ENCODE measurements around the gene OIP5.

Gene OIP5

DNA sequence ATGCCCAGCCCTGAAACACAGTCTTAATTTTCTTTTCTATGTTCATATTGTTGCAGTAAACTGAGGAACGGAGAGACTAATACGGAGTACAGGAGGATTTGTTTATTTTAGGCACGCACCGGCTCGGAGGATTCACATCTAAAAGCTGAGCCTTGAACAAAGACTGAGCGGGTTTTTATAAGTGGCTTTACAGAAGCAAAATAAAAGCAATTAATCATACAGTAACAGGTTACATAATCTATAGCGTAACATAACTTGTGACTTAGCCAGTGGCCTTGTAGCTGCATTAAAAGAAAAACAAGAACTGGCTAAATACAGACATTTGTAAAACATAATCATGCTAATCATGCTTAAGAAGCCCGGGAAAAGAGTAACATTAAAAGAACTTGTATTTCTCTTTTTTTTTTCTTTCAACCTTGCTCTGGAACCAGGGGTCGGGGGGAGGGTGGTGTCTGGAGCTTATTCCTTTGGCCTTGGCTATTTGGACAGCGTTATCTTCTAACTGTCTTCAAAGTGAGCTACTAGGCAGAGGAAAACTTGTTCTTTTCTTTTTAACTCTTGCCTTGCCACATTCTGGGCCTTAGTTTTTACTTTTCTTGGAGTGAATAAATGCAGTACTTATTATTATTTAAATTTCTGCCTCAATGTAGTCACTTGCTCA lies 17.8 kb upstream of the OIP5 start:
- Histone ChIP-seq H3K79me1 (ENCODE audit: low read length) (no peaks in the 10 kb centered on the region), H3K79me2 (ENCODE audit: control insufficient read depth, insufficient read depth, low read length, poor library complexity) (no peaks in the 10 kb centered on the region), H3K18ac (ENCODE audit: low read length) (no peak overlapping the region), H2BK5ac (ENCODE audit: low read depth, low read length, poor library complexity) (no peak overlapping the region), H2BK120ac (ENCODE audit: insufficient read depth, low read length, poor library complexity) (no peak overlapping the region), H3K36me3 (ENCODE audit: control insufficient read depth in 1 of 2, insufficient read depth in 2 of 2, low read length in 2 of 2) (peaks cover 23 to 36% of the 10 kb centered on the region in 2 experiments), H3K27me3 (ENCODE audit: insufficient read depth, low read length) (no peaks in the 10 kb centered on the region), H2AFZ (ENCODE audit: insufficient read depth, low read length, poor library complexity) (no peak overlapping the region), H3K4me2 (ENCODE audit: low read length) (no peak overlapping the region), H3K23ac (ENCODE audit: low read length) (no peak overlapping the region), H2BK12ac (ENCODE audit: low read length) (no peak overlapping the region), H3K27ac (ENCODE audit: low read depth, low read length) (no peak overlapping the region), H3K4me3 (ENCODE audit: low read depth, low read length) (no peak overlapping the region), H3K14ac (ENCODE audit: low read length) (no peak overlapping the region), H2AK5ac (ENCODE audit: low read length) (no peak overlapping the region), H4K12ac (ENCODE audit: low read depth, low read length) (no peak overlapping the region), H4K8ac (ENCODE audit: low read depth, low read length) (no peak overlapping the region), H4K91ac (ENCODE audit: low read depth, low read length) (no peak overlapping the region), H3K9me3 (ENCODE audit: insufficient read depth, low read depth, low read length) (no peaks in the 10 kb centered on the region), H3K4me1 (ENCODE audit: control insufficient read depth in 1 of 2, insufficient read depth in 2 of 2, low read length in 2 of 2) (no peaks in the 10 kb centered on the region), H3K4ac (ENCODE audit: low read depth, low read length) (no peak overlapping the region), H3K9ac (ENCODE audit: low read length) (no peak overlapping the region)
- no peak for DNase-seq
- no CpG with 5 or more reads among the region's 10 CpGs for WGBS (ENCODE audit: extremely low coverage, insufficient coverage, insufficient read length)

DNA sequence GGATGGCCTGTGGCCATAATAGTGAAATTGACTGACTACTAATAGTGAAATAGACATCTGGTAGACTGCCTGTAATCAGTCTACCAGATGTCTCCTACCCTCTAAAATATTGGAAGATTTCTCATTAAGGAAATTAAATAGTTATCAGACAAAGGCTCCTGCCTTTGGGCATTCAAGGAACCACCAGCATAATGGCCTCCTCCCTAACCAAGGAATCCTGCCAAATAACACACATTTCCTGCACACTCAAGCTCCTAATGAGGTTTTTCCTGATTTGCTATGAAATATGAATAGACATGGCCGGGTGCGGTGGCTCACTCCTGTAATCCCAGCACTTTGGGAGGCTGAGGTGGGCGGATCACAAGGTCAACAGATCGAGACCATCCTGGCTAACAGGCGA lies 14.8 kb upstream of the OIP5 start:
- H2AK5ac ChIP-seq (ENCODE audit: low read length) = no peak overlapping the region
- no peaks in the 10 kb centered on the region for H3K9me3 ChIP-seq (ENCODE audit: insufficient read depth, low read depth, low read length)
- H3K79me1 ChIP-seq (ENCODE audit: low read length) = no peaks in the 10 kb centered on the region

DNA sequence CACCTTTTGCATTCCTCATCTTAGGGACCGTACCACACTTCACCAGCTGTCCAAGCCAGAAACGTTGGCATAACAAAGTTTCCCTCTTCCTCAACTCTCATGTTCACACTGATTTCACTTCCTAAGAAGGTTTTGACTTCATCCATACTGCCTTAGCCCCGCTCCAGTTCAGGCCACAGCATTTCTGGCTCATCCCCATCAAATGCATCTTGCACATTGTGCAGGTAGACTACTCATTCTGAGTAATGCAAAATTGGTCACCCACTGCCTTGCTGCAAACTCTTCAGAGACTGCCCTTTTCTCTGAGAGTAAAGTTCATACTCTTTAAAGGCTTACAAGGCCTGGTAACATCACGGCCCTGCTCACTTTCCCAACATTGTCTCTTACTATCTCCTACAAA lies 9.1 kb upstream of the OIP5 start:
- H3K79me2 ChIP-seq (ENCODE audit: control insufficient read depth, insufficient read depth, low read length, poor library complexity) = no peaks in the 10 kb centered on the region
- DNase-seq = no peak
- no peak overlapping the region for H2BK120ac ChIP-seq (ENCODE audit: insufficient read depth, low read length, poor library complexity)
- no CpG with 5 or more reads among the region's 4 CpGs for WGBS (ENCODE audit: extremely low coverage, insufficient coverage, insufficient read length)
- no peak overlapping the region for H3K27ac ChIP-seq (ENCODE audit: low read depth, low read length)
- no peak overlapping the region for H3K9ac ChIP-seq (ENCODE audit: low read length)
- H3K36me3 ChIP-seq (ENCODE audit: control insufficient read depth in 1 of 2, insufficient read depth in 2 of 2, low read length in 2 of 2) = peaks cover 33 to 40% of the 10 kb centered on the region in 2 experiments
- H4K8ac ChIP-seq (ENCODE audit: low read depth, low read length) = no peak overlapping the region
- H3K4me1 ChIP-seq (ENCODE audit: control insufficient read depth in 1 of 2, insufficient read depth in 2 of 2, low read length in 2 of 2) = peaks cover 0 to 3% of the 10 kb centered on the region in 2 experiments
- no peak overlapping the region for H3K4me3 ChIP-seq (ENCODE audit: low read depth, low read length)
- no peaks in the 10 kb centered on the region for H3K79me1 ChIP-seq (ENCODE audit: low read length)
- no peak overlapping the region for H3K14ac ChIP-seq (ENCODE audit: low read length)
- H3K4me2 ChIP-seq (ENCODE audit: low read length) = no peak overlapping the region
- no peak overlapping the region for H3K23ac ChIP-seq (ENCODE audit: low read length)
- H4K91ac ChIP-seq (ENCODE audit: low read depth, low read length) = no peak overlapping the region
- no peaks in the 10 kb centered on the region for H3K9me3 ChIP-seq (ENCODE audit: insufficient read depth, low read depth, low read length)
- no peaks in the 10 kb centered on the region for H3K27me3 ChIP-seq (ENCODE audit: insufficient read depth, low read length)
- no peak overlapping the region for H4K12ac ChIP-seq (ENCODE audit: low read depth, low read length)
- H2AFZ ChIP-seq (ENCODE audit: insufficient read depth, low read length, poor library complexity) = no peak overlapping the region
- no peak overlapping the region for H2AK5ac ChIP-seq (ENCODE audit: low read length)
- H3K4ac ChIP-seq (ENCODE audit: low read depth, low read length) = no peak overlapping the region
- H2BK5ac ChIP-seq (ENCODE audit: low read depth, low read length, poor library complexity) = no peak overlapping the region
- no peak overlapping the region for H2BK12ac ChIP-seq (ENCODE audit: low read length)
- no peak overlapping the region for H3K18ac ChIP-seq (ENCODE audit: low read length)

More for the DNA sequence above, 14.8 kb upstream of the OIP5 start:
- DNase-seq = no peak
- Histone ChIP-seq H3K36me3 (ENCODE audit: control insufficient read depth in 1 of 2, insufficient read depth in 2 of 2, low read length in 2 of 2) (peaks cover 36 to 41% of the 10 kb centered on the region in 2 experiments), H3K23ac (ENCODE audit: low read length) (no peak overlapping the region), H3K4me1 (ENCODE audit: control insufficient read depth in 1 of 2, insufficient read depth in 2 of 2, low read length in 2 of 2) (no peaks in the 10 kb centered on the region), H3K18ac (ENCODE audit: low read length) (no peak overlapping the region), H3K79me2 (ENCODE audit: control insufficient read depth, insufficient read depth, low read length, poor library complexity) (no peaks in the 10 kb centered on the region), H3K27ac (ENCODE audit: low read depth, low read length) (no peak overlapping the region), H3K4me3 (ENCODE audit: low read depth, low read length) (no peak overlapping the region), H3K4me2 (ENCODE audit: low read length) (no peak overlapping the region), H3K9ac (ENCODE audit: low read length) (no peak overlapping the region), H2BK5ac (ENCODE audit: low read depth, low read length, poor library complexity) (no peak overlapping the region), H3K14ac (ENCODE audit: low read length) (no peak overlapping the region), H4K8ac (ENCODE audit: low read depth, low read length) (no peak overlapping the region), H4K12ac (ENCODE audit: low read depth, low read length) (no peak overlapping the region), H2BK12ac (ENCODE audit: low read length) (no peak overlapping the region), H4K91ac (ENCODE audit: low read depth, low read length) (no peak overlapping the region), H3K4ac (ENCODE audit: low read depth, low read length) (no peak overlapping the region), H2BK120ac (ENCODE audit: insufficient read depth, low read length, poor library complexity) (no peak overlapping the region), H3K27me3 (ENCODE audit: insufficient read depth, low read length) (no peaks in the 10 kb centered on the region), H2AFZ (ENCODE audit: insufficient read depth, low read length, poor library complexity) (no peak overlapping the region)
- no CpG with 5 or more reads among the region's 5 CpGs for WGBS (ENCODE audit: extremely low coverage, insufficient coverage, insufficient read length)

DNA sequence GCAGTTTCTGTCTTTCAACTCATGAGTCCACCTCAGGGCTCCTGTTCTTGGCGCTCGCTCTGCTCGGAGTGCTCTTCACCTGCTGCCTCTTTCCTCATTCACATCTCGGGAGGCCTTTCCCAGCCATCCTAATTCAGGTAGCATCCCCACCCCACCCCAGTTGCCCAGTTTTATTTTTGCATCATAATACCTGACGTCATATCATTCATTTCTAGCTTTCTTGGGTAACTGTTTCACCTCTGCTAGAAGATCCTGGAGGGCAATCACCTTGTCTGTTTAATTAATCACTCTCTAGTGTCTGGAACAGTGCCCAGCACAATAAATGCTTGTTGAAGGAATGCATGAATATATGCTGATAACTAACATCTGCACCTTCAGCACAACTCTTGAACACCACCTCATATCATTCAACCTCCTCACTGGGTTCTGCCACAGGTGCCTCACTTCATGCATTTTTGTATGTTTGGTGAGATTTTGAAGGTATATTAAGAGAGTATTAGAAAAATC lies 7.9 kb upstream of the OIP5 start:
- Histone ChIP-seq H2BK120ac (ENCODE audit: insufficient read depth, low read length, poor library complexity) (no peak overlapping the region), H3K27me3 (ENCODE audit: insufficient read depth, low read length) (no peaks in the 10 kb centered on the region), H3K14ac (ENCODE audit: low read length) (no peak overlapping the region), H3K36me3 (ENCODE audit: control insufficient read depth in 1 of 2, insufficient read depth in 2 of 2, low read length in 2 of 2) (peaks cover 30 to 35% of the 10 kb centered on the region in 2 experiments), H3K23ac (ENCODE audit: low read length) (no peak overlapping the region), H4K12ac (ENCODE audit: low read depth, low read length) (no peak overlapping the region), H3K4me2 (ENCODE audit: low read length) (no peak overlapping the region), H3K9me3 (ENCODE audit: insufficient read depth, low read depth, low read length) (no peaks in the 10 kb centered on the region), H3K9ac (ENCODE audit: low read length) (no peak overlapping the region), H3K18ac (ENCODE audit: low read length) (no peak overlapping the region), H3K79me1 (ENCODE audit: low read length) (no peaks in the 10 kb centered on the region), H3K27ac (ENCODE audit: low read depth, low read length) (no peak overlapping the region), H2BK12ac (ENCODE audit: low read length) (no peak overlapping the region), H2AK5ac (ENCODE audit: low read length) (no peak overlapping the region), H4K8ac (ENCODE audit: low read depth, low read length) (no peak overlapping the region), H3K4me3 (ENCODE audit: low read depth, low read length) (no peak overlapping the region), H4K91ac (ENCODE audit: low read depth, low read length) (no peak overlapping the region), H2BK5ac (ENCODE audit: low read depth, low read length, poor library complexity) (no peak overlapping the region), H3K4me1 (ENCODE audit: control insufficient read depth in 1 of 2, insufficient read depth in 2 of 2, low read length in 2 of 2) (peaks cover 0 to 3% of the 10 kb centered on the region in 2 experiments), H2AFZ (ENCODE audit: insufficient read depth, low read length, poor library complexity) (no peak overlapping the region), H3K4ac (ENCODE audit: low read depth, low read length) (peak overlapping the region; percentile 56), H3K79me2 (ENCODE audit: control insufficient read depth, insufficient read depth, low read length, poor library complexity) (peaks cover 1% of the 10 kb centered on the region)
- no CpG with 5 or more reads among the region's 5 CpGs for WGBS (ENCODE audit: extremely low coverage, insufficient coverage, insufficient read length)
- no peak for DNase-seq
